AG09309 (cell line): ENCODE results near the gene TNNC1.

Experiments used
- DNase-seq: peaks from one replicate; pipeline ENCODE4 v3.0.0-alpha.2; 2010; ENCODE audit warnings: low read depth
- H3K4me3 ChIP-seq: 2 replicates; pipeline ENCODE4 v1.5.1; 2011; ENCODE audit warnings: mild to moderate bottlenecking, low read depth, low read length, moderate library complexity; ENCODE audit not compliant: control insufficient read depth
- TF ChIP-seq, protein P1 (sequence below): IDR thresholded peaks from 2 replicates; pipeline ENCODE4 v1.5.1; 2011; ENCODE audit warnings: mild to moderate bottlenecking, low read depth, low read length, inconsistent platforms; ENCODE audit not compliant: insufficient read depth, control insufficient read depth; ENCODE audit errors: missing control alignments

Gene TNNC1

GRCh38 chr3:52437326-52438103, 16.3 kb downstream of the TNNC1 start:
- no peak for DNase-seq
- H3K4me3 ChIP-seq, result no peak overlapping the region
- TF ChIP-seq, protein P1, sequence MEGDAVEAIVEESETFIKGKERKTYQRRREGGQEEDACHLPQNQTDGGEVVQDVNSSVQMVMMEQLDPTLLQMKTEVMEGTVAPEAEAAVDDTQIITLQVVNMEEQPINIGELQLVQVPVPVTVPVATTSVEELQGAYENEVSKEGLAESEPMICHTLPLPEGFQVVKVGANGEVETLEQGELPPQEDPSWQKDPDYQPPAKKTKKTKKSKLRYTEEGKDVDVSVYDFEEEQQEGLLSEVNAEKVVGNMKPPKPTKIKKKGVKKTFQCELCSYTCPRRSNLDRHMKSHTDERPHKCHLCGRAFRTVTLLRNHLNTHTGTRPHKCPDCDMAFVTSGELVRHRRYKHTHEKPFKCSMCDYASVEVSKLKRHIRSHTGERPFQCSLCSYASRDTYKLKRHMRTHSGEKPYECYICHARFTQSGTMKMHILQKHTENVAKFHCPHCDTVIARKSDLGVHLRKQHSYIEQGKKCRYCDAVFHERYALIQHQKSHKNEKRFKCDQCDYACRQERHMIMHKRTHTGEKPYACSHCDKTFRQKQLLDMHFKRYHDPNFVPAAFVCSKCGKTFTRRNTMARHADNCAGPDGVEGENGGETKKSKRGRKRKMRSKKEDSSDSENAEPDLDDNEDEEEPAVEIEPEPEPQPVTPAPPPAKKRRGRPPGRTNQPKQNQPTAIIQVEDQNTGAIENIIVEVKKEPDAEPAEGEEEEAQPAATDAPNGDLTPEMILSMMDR, result no peak

GRCh38 chr3:52436500-52437149, 17.2 kb downstream of the TNNC1 start:
- DNase-seq, result no peak
- TF ChIP-seq, protein P1, result no peak
- H3K4me3 ChIP-seq, result no peak overlapping the region

GRCh38 chr3:52435246-52436101, 18.4 kb downstream of the TNNC1 start:
- no peak for DNase-seq
- TF ChIP-seq, protein P1, result no peak
- no peak overlapping the region for H3K4me3 ChIP-seq

- TF ChIP-seq, protein P1, result no peak
- DNase-seq, result no peak
- no peak overlapping the region for H3K4me3 ChIP-seq
These were observed 19.2 kb downstream of the TNNC1 start for GRCh38 chr3:52434491-52435115.

DNA sequence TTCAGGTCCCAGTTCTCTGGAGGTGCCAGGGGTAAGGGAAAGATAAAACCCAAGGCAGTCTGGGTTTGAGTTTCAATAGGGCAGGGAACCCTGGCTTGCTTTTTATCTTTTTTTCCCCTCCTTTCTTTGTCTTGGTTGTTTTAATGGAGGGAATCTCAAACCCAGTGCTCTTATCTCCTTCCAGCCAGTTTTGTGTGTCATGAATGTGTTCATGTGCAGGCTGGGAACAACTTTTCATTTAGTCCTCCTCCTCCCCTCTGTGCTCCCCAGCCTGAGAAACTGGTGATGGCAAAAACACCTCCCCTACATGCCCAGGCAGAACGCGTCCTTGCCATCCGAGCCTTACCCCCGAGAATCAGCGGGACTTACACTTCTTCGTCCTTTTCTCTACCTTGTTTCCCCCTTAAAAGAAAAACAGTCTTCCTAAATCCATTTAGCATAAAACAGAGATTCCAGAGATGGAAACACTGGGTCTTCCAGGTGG, 19.8 kb downstream of the TNNC1 start:
- TF ChIP-seq, protein P1, result no peak
- H3K4me3 ChIP-seq, result no peak overlapping the region
- DNase-seq, result no peak

GRCh38 chr3:52433328-52433995, 20.4 kb downstream of the TNNC1 start:
- no peak overlapping the region for H3K4me3 ChIP-seq
- TF ChIP-seq, protein P1, result no peak
- no peak for DNase-seq
